SHP77 (cell line): ENCODE measurements around the gene HOXA2.

Experiments used
- DNase-seq, 2 experiments: peaks; one replicate each; lab custom pipeline; 2025; lab: John Stamatoyannopoulos, UW

HOXA2 gene

GRCh38 chr7:27078616-27079233, 23.8 kb downstream of the HOXA2 start:
- DNase-seq, result no peak

GRCh38 chr7:27073076-27073475, 29.4 kb downstream of the HOXA2 start:
- DNase-seq, result no peak

GRCh38 chr7:27071622-27072390, 30.7 kb downstream of the HOXA2 start:
- DNase-seq, result no peak

- DNase-seq, result no peak
Measured at GRCh38 chr7:27068259-27068658, 34.2 kb downstream of the HOXA2 start.

GRCh38 chr7:27066148-27066547, 36.3 kb downstream of the HOXA2 start:
- no peak for DNase-seq

- DNase-seq, result no peak
Measured at GRCh38 chr7:27065709-27066108, 36.8 kb downstream of the HOXA2 start.

- no peak for DNase-seq
Measured at GRCh38 chr7:27064661-27065060, 37.8 kb downstream of the HOXA2 start.

- DNase-seq, result no peak
Measured at GRCh38 chr7:27064159-27064558, 38.3 kb downstream of the HOXA2 start.

- DNase-seq, result no peak
Measured at GRCh38 chr7:27062946-27063345, 39.5 kb downstream of the HOXA2 start.

- no peak for DNase-seq
Measured at GRCh38 chr7:27053153-27053552, 49.3 kb downstream of the HOXA2 start.

- no peak for DNase-seq
Measured at GRCh38 chr7:27051451-27051850, 51.0 kb downstream of the HOXA2 start.
